PC-3 (cell line): ENCODE measurements around the gene ELF3. TPM values are rescaled to one million over a fixed set of nuclear protein-coding genes. Genes with fewer than 3 reads are reported as not detected.
A peak's percentile ranks its signal among the peaks of the same experiment; 100 is the strongest.

Experiments
- ATAC-seq: fragments of 200-7000 bp; cut with Tn5 transposase; 2 replicates; pipeline ENCODE4 v1.9.1; 2020; ENCODE audit warnings: mild to moderate bottlenecking, moderate library complexity
- BruUV-seq: library from RNA; stranded (reverse); fragments of 400-500 nt; replicated peaks from 2 replicates; lab custom pipeline; 2021; lab: Mats Ljungman, UMichigan
- CTCF ChIA-PET: fragments of 300-600 bp; sonication (Branson Sonifier 250); formaldehyde crosslinking; loops from one replicate; lab custom pipeline; 2022; ENCODE audit warnings: antibody characterized with exemption; lab: Charles Lee
- POLR2A ChIA-PET: fragments of 300-600 bp; sonication (Branson Sonifier 250); formaldehyde crosslinking; loops from one replicate; lab custom pipeline; 2022; ENCODE audit warnings: antibody characterized with exemption; ENCODE audit not compliant: unreplicated experiment; lab: Charles Lee
- DNase-seq: peaks from one replicate; pipeline ENCODE4 v3.0.0-alpha.2; 2015
- H2AFZ ChIP-seq: fragments of 300-600 bp; sonication (generic); 2 replicates; pipeline ENCODE4 v1.6.0; 2016; ENCODE audit warnings: antibody characterized with exemption, low read length
- H3F3A ChIP-seq: fragments of 300-600 bp; sonication (generic); one replicate; pipeline ENCODE4 v1.6.0; 2017; ENCODE audit warnings: antibody characterized with exemption, low read length, control low read depth, mild to moderate bottlenecking; ENCODE audit not compliant: unreplicated experiment
- H3K27ac ChIP-seq: fragments of 300-600 bp; sonication (generic); 2 replicates; pipeline ENCODE4 v1.5.1; 2016; ENCODE audit warnings: mild to moderate bottlenecking, low read length
- H3K27me3 ChIP-seq: fragments of 300-600 bp; sonication (generic); 2 replicates; pipeline ENCODE4 v1.6.1; 2016; ENCODE audit warnings: low read length, mixed read lengths
- H3K36me3 ChIP-seq: fragments of 300-600 bp; sonication (generic); 2 replicates; pipeline ENCODE4 v1.6.1; 2016; ENCODE audit warnings: low read depth, mixed run types, low read length, mixed read lengths
- H3K4me1 ChIP-seq: fragments of 300-600 bp; sonication (generic); 2 replicates; pipeline ENCODE4 v1.5.1; 2016; ENCODE audit warnings: low read length; ENCODE audit not compliant: insufficient read depth
- H3K4me2 ChIP-seq: fragments of 300-600 bp; sonication (generic); 2 replicates; pipeline ENCODE4 v1.6.0; 2016; ENCODE audit warnings: low read length
- H3K4me3 ChIP-seq: fragments of 300-600 bp; sonication (generic); 2 replicates; pipeline ENCODE4 v1.5.1; 2016; ENCODE audit warnings: mild to moderate bottlenecking, low read length, mixed read lengths
- H3K79me2 ChIP-seq: fragments of 300-600 bp; sonication (generic); 2 replicates; pipeline ENCODE4 v1.6.1; 2017; ENCODE audit warnings: low read length, mixed read lengths
- H3K9ac ChIP-seq: fragments of 300-600 bp; sonication (generic); 2 replicates; pipeline ENCODE4 v1.6.0; 2016; ENCODE audit warnings: mild to moderate bottlenecking, low read length
- H3K9me2 ChIP-seq: fragments of 300-600 bp; sonication (generic); replicated peaks from 2 replicates; pipeline ENCODE4 v1.6.1; 2016; ENCODE audit warnings: mixed run types, low read length, mixed read lengths
- H3K9me3 ChIP-seq: fragments of 300-600 bp; sonication (generic); 2 replicates; pipeline ENCODE4 v1.6.1; 2016; ENCODE audit warnings: low read length, mixed read lengths
- H4K20me1 ChIP-seq: fragments of 300-600 bp; sonication (generic); 2 replicates; pipeline ENCODE4 v1.6.1; 2016; ENCODE audit warnings: low read length, mixed read lengths
- CTCF ChIP-seq: fragments of 300-600 bp; sonication (generic); conservative IDR thresholded peaks from 2 replicates; pipeline ENCODE4 v1.5.1; 2017; ENCODE audit warnings: antibody characterized with exemption, low read depth, mild to moderate bottlenecking, low read length
- EZH2 ChIP-seq: fragments of 300-600 bp; sonication (generic); IDR thresholded peaks from one replicate; pipeline ENCODE4 v1.6.1; 2017; ENCODE audit warnings: antibody characterized with exemption, mild to moderate bottlenecking, low read length; ENCODE audit not compliant: unreplicated experiment
- EZH2phosphoT487 ChIP-seq: fragments of 300-600 bp; sonication (generic); IDR thresholded peaks from 2 replicates; pipeline ENCODE4 v1.6.1; 2018; ENCODE audit warnings: mild to moderate bottlenecking, antibody characterized with exemption, low read length, borderline replicate concordance
- intact Hi-C: fragments of 100-400 bp; cut with micrococcal nuclease; formaldehyde crosslinking; loops from 2 replicates; pipeline ENCODE4 v1.9.0; 2023
- total RNA-seq: library from RNA; depleted of rRNA; stranded (reverse); fragments of >200 nt; gene quantifications from 2 replicates; pipeline ENCODE4 v1.2.3, GENCODE V29; 2014

The ELF3 gene
- total RNA-seq, 1 experiment from 2014 or later, result 399 TPM

DNA sequence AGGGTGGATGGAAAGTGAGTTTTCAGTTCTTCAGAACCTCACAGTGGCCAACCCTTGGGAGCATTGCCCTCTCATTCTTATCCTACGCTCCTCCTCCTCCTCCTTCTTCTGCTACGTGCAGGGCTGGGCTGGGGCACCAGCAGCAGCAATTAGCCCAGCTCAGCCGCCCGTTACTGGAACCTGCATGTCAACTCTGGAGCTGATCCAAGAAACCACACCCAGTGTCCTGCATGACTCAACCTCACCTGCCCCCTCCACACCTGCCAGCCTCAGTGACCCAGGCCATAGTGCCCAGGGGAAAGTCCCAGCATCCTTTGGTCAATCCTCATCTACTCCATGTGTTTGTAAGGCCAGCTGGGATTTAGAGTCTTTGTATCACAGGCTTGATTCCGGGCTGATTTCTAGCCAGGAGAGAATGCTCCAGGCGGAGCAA lies 12.6 kb downstream of the ELF3 start:
- H4K20me1 ChIP-seq, result no peaks in the 10 kb centered on the region
- BruUV-seq, result no TSS peak
- peak; percentile 93 for DNase-seq
- peak overlapping the region; percentile 68 for H3K4me2 ChIP-seq
- H3K4me3 ChIP-seq, result no peak overlapping the region
- H3K4me1 ChIP-seq, result peaks cover 42% of the 10 kb centered on the region
- intact Hi-C loops, result no loop called here
- no peaks in the 10 kb centered on the region for H3K36me3 ChIP-seq
- H3K79me2 ChIP-seq, result no peaks in the 10 kb centered on the region
- H3K27me3 ChIP-seq, result no peaks in the 10 kb centered on the region
- no peak overlapping the region for H2AFZ ChIP-seq
- no peaks in the 10 kb centered on the region for H3F3A ChIP-seq
- H3K9me3 ChIP-seq, result no peaks in the 10 kb centered on the region
- H3K9ac ChIP-seq, result peak overlapping the region; percentile 80
- CTCF ChIA-PET, result interaction anchor here (0.6 kb wide), 1 partner anchor 40 kb away, joined by 4 read pairs; no protein-coding TSS in a partner anchor
- TF ChIP-seq CTCF (no peak), EZH2phosphoT487 (no peak), EZH2 (no peak)
- POLR2A ChIA-PET, result interaction anchor here (0.5 to 1.2 kb wide), 5 partner anchors 10 to 95 kb away, joined by 3 to 10 read pairs (median 6); partner anchors contain the start of gene ELF3
- peak overlapping the region; percentile 99 for H3K27ac ChIP-seq
- no peaks in the 10 kb centered on the region for H3K9me2 ChIP-seq
- ATAC-seq, result peak; percentile 25

- Histone ChIP-seq H3F3A (no peaks in the 10 kb centered on the region), H3K4me3 (no peak overlapping the region), H3K27me3 (no peaks in the 10 kb centered on the region), H3K79me2 (no peaks in the 10 kb centered on the region), H4K20me1 (no peaks in the 10 kb centered on the region), H3K9me3 (no peaks in the 10 kb centered on the region), H3K36me3 (no peaks in the 10 kb centered on the region), H3K4me2 (peak overlapping the region; percentile 61), H2AFZ (no peak overlapping the region), H3K9me2 (no peaks in the 10 kb centered on the region), H3K27ac (peak overlapping the region; percentile 95), H3K9ac (peak overlapping the region; percentile 77), H3K4me1 (peaks cover 28% of the 10 kb centered on the region)
- DNase-seq (peak; percentile 88), ATAC-seq (peak; percentile 92)
- no peak for TF ChIP-seq EZH2phosphoT487
- TF ChIP-seq EZH2, result no peak
- intact Hi-C loops, result loop anchor here (1.0 kb wide), 2 partner anchors 10 to 29 kb away; no protein-coding TSS in a partner anchor
- BruUV-seq, result no TSS peak
- CTCF ChIA-PET, result no interaction called here
- POLR2A ChIA-PET, result interaction anchor here (0.7 to 1.1 kb wide), 2 partner anchors 19 to 43 kb away, joined by 3 to 4 read pairs; partner anchors contain the start of gene ELF3
Observed at GRCh38 chr1:202029171-202029665, 18.8 kb downstream of the ELF3 start.

DNA sequence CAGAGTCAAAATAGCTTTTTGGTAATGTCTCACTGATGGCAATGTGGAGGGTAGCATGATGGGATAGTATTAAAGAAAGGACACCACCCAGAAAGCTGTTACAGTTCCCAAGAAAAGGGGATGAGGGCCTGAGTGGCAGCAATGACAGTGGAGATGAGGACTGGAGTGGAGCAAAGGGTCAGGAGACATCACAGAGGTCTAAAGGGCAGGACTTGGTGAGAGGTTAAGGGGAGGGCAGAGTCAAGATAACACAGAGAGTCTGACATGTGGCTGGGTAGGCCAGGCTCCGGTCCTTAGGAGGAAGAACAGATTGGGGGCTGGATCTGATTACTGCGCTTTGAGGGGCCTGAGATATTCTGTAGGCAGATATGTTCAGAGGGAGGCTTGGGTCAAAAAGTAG lies 19.3 kb downstream of the ELF3 start:
- H3F3A ChIP-seq, result no peaks in the 10 kb centered on the region
- no peaks in the 10 kb centered on the region for H3K9me2 ChIP-seq
- BruUV-seq, result TSS peak; percentile 93
- peak overlapping the region; percentile 61 for H3K4me2 ChIP-seq
- H4K20me1 ChIP-seq, result no peaks in the 10 kb centered on the region
- no peaks in the 10 kb centered on the region for H3K9me3 ChIP-seq
- no peaks in the 10 kb centered on the region for H3K27me3 ChIP-seq
- intact Hi-C loops, result loop anchor here (1.0 kb wide), 2 partner anchors 10 to 29 kb away; no protein-coding TSS in a partner anchor
- peak overlapping the region; percentile 77 for H3K9ac ChIP-seq
- TF ChIP-seq EZH2phosphoT487 (no peak), EZH2 (no peak), CTCF (no peak)
- no peak for ATAC-seq
- ChIA-PET CTCF (no interaction called here), POLR2A (interaction anchor here (1.1 kb wide), 1 partner anchor 20 kb away, joined by 4 read pairs; the partner anchor contains the start of gene ELF3)
- no peak for DNase-seq
- peaks cover 32% of the 10 kb centered on the region for H3K4me1 ChIP-seq
- H3K36me3 ChIP-seq, result no peaks in the 10 kb centered on the region
- no peak overlapping the region for H2AFZ ChIP-seq
- no peak overlapping the region for H3K4me3 ChIP-seq
- peak overlapping the region; percentile 95 for H3K27ac ChIP-seq
- H3K79me2 ChIP-seq, result no peaks in the 10 kb centered on the region
